T-helper 2 cell treated with Interferon-gamma antibody and Interleukin-4, amounts not matched to agents 5 μg/mL and 100 μg/mL, for 36 hours (primary cell): ENCODE measurements around the gene SMYD5.
A peak's percentile ranks its signal among the peaks of the same experiment; 100 is the strongest.

Source experiments
- DNase-seq: peaks from one replicate; pipeline ENCODE4 v3.0.0; 2021; ENCODE audit warnings: low spot score
- H3K27ac Mint-ChIP-seq: one replicate; pipeline ENCODE4 v1.8.0; 2021; ENCODE audit warnings: mild to moderate bottlenecking, mixed read lengths
- H3K27me3 Mint-ChIP-seq: one replicate; pipeline ENCODE4 v1.8.0; 2021; ENCODE audit warnings: low read depth, mixed read lengths
- H3K36me3 Mint-ChIP-seq: one replicate; pipeline ENCODE4 v1.8.0; 2021; ENCODE audit warnings: low read depth, mixed read lengths
- H3K4me1 Mint-ChIP-seq: one replicate; pipeline ENCODE4 v1.8.0; 2021; ENCODE audit warnings: low read depth, mixed read lengths
- H3K4me3 Mint-ChIP-seq: one replicate; pipeline ENCODE4 v1.8.0; 2022; ENCODE audit warnings: mild to moderate bottlenecking, moderate library complexity, mixed read lengths
- H3K9me3 Mint-ChIP-seq: one replicate; pipeline ENCODE4 v1.8.0; 2021; ENCODE audit warnings: mixed read lengths

The SMYD5 gene

GRCh38 chr2:73265298-73266060 lies 51.4 kb downstream of the SMYD5 start:
- H3K27ac Mint-ChIP-seq, result no peak overlapping the region
- H3K4me1 Mint-ChIP-seq, result peaks cover 12% of the 10 kb centered on the region
- no peaks in the 10 kb centered on the region for H3K27me3 Mint-ChIP-seq
- peaks cover 5% of the 10 kb centered on the region for H3K36me3 Mint-ChIP-seq
- DNase-seq, result no peak
- H3K4me3 Mint-ChIP-seq, result no peak overlapping the region
- no peaks in the 10 kb centered on the region for H3K9me3 Mint-ChIP-seq

DNA sequence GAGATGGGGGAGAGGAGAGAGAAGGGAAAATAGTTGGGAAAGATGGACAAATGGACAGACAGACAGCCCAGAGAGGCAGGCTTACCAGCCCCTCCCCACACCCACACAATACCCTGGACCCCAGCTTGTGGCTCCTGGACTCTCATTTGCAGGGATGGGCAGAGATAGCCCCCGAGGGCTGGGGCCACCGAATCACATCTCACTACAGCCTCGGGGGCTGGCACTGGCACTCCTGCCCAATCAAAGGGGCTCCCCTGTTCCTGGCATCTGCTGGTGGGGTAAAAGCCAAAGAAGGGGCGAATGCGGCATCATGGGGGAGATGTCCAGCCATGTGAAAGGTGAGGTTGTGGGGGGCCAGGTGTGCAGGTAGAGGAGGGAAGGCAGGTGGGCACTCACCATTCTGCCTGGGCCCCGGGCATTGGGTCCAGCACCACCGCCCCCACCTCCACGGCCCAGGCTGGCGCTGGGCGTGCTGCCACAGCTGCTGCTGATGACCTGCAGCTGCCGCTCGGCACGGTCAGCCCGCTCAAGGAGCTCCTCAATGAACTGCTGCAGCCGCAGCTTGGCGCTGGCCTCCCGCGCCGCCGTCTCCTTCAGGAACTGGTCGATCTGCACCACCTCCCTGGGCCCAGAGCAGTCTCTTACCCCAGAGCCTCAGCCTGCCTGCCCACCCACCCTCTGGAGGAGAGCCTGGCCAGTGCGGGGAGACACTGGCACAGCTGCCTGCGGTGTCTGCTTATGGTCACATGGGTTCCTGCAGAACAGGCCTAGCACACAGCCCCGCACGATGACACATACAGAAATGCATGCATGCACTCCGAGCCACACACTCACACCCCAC lies 52.2 kb downstream of the SMYD5 start:
- no peaks in the 10 kb centered on the region for H3K27me3 Mint-ChIP-seq
- peaks cover 5% of the 10 kb centered on the region for H3K36me3 Mint-ChIP-seq
- H3K27ac Mint-ChIP-seq, result no peak overlapping the region
- no peak for DNase-seq
- no peaks in the 10 kb centered on the region for H3K9me3 Mint-ChIP-seq
- H3K4me3 Mint-ChIP-seq, result no peak overlapping the region
- H3K4me1 Mint-ChIP-seq, result peaks cover 12% of the 10 kb centered on the region

DNA sequence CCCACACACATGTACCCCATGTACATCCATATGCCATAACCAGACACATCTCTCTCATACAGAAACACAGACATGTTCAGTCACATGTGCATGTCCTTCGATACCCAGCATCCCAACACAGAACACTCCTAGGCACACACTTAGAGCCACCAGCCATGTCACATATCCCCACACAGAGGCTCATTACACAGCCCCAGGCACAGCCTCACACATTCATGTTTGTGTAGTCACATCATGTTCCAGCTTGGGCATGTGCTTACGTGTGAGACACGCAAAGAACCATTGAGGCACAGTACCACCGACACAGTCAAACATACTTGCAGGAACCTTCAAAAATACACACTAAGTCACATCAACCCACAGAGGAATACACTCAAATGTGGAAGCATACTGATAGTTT lies 53.0 kb downstream of the SMYD5 start:
- H3K9me3 Mint-ChIP-seq, result no peaks in the 10 kb centered on the region
- peaks cover 5% of the 10 kb centered on the region for H3K36me3 Mint-ChIP-seq
- H3K27ac Mint-ChIP-seq, result no peak overlapping the region
- H3K27me3 Mint-ChIP-seq, result no peaks in the 10 kb centered on the region
- no peak for DNase-seq
- no peak overlapping the region for H3K4me3 Mint-ChIP-seq
- H3K4me1 Mint-ChIP-seq, result peaks cover 12% of the 10 kb centered on the region

GRCh38 chr2:73268366-73268829 lies 54.4 kb downstream of the SMYD5 start:
- Mint-ChIP-seq H3K27ac (peak overlapping the region; percentile 1), H3K4me3 (peak overlapping the region; percentile 52), H3K4me1 (peaks cover 12% of the 10 kb centered on the region), H3K9me3 (no peaks in the 10 kb centered on the region), H3K27me3 (no peaks in the 10 kb centered on the region), H3K36me3 (peaks cover 5% of the 10 kb centered on the region)
- DNase-seq, result no peak

- peak; percentile 68 for DNase-seq
- H3K27ac Mint-ChIP-seq, result no peak overlapping the region
- peaks cover 5% of the 10 kb centered on the region for H3K36me3 Mint-ChIP-seq
- H3K4me1 Mint-ChIP-seq, result peaks cover 12% of the 10 kb centered on the region
- peak overlapping the region; percentile 52 for H3K4me3 Mint-ChIP-seq
- H3K9me3 Mint-ChIP-seq, result no peaks in the 10 kb centered on the region
- H3K27me3 Mint-ChIP-seq, result no peaks in the 10 kb centered on the region
These were observed 55.0 kb downstream of the SMYD5 start for GRCh38 chr2:73268830-73269685.

DNA sequence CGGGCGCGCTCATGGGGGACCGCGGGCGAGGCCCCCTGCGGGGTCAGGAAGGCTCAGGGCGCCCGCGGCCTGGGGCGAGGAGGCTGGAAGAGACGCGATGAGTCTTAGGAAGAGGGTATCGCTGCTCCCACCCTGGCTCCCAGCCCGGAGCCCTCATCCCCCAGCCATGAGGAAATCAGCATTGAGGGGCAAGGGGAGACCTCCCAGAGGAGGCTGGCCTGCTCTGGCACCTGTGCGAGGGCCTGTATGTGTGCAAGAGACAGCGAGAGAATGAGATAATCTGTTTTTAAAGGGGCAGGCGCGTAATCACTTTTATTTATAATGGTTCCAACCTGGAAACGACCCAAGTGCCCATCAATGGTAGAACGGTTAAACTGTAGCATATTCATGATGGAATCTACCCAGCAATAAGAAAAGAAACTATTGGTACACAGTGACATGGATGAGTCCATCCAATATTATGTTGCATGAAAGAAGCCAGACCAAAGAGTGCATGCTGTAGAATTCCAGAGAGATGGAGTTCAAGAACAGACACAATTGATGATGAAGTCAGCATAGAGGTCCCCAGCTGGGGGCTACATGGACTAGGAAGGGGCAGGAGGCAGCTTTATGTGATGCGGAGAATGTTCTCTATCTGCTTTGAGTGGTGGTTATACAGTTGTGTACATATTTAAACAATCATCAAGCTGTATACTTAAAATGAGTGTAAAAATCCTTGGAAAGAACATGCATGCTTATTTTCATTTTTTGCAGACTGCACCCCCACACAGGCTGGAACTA lies 55.8 kb downstream of the SMYD5 start:
- Mint-ChIP-seq H3K4me1 (peaks cover 12% of the 10 kb centered on the region), H3K4me3 (peak overlapping the region; percentile 73), H3K9me3 (no peaks in the 10 kb centered on the region), H3K36me3 (peaks cover 5% of the 10 kb centered on the region), H3K27me3 (no peaks in the 10 kb centered on the region), H3K27ac (peak overlapping the region; percentile 49)
- DNase-seq, result no peak

- no peak for DNase-seq
- Mint-ChIP-seq H3K9me3 (no peaks in the 10 kb centered on the region), H3K27ac (no peak overlapping the region), H3K27me3 (no peaks in the 10 kb centered on the region), H3K4me3 (no peak overlapping the region), H3K36me3 (peaks cover 3% of the 10 kb centered on the region), H3K4me1 (peaks cover 12% of the 10 kb centered on the region)
These were observed 58.2 kb downstream of the SMYD5 start for GRCh38 chr2:73272270-73272669.
